ENCODE results near the gene SEC14L3.

SEC14L3 gene

GRCh38 chr22:30495041-30495784, 23.4 kb upstream of the SEC14L3 start:
- TF ChIP-seq SPI1 (IDR thresholded peaks at IDR 0.05; ENCODE audit: borderline replicate concordance, low read depth) (no peak), POLR2AphosphoS5 (IDR thresholded peaks at IDR 0.05; ENCODE audit: low read depth) (no peak)
- H3K27me3 ChIP-seq (ENCODE audit: insufficient read depth, poor library complexity, severe bottlenecking), result peaks cover 4% of the 10 kb centered on the region
- H3K4me3 ChIP-seq (replicated peaks; ENCODE audit: insufficient read depth, low read length), result no peak overlapping the region
- DNase-seq (ENCODE audit: low read depth in 1 of 2, low spot score in 1 of 2), result no peak
- no peak overlapping the region for H3K27ac ChIP-seq (replicated peaks)

DNA sequence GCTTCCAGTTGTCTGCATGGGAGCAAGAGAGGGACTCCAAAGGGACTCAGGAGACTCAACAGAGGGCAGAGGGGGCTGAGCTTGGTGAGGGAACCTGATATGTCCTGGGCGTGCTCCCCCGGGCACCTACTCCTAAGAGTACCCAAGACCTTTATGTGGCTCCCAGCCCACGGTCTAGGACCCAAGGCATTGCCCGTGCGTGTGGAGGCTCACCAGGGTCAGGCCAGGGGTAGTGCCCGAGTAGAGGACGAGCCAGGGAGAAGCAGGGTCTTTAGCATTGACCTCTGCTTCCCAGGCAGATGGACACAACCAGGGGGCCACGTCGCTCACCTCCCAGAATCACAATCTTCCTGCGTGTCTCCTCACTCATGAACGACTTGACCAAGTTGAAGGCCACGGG, 20.3 kb upstream of the SEC14L3 start:
- Histone ChIP-seq H3K27me3 (ENCODE audit: insufficient read depth, poor library complexity, severe bottlenecking) (peaks cover 4% of the 10 kb centered on the region), H3K27ac (replicated peaks) (no peak overlapping the region), H3K4me3 (replicated peaks; ENCODE audit: insufficient read depth, low read length) (no peak overlapping the region)
- TF ChIP-seq POLR2AphosphoS5 (IDR thresholded peaks at IDR 0.05; ENCODE audit: low read depth), result no peak
- TF ChIP-seq SPI1 (IDR thresholded peaks at IDR 0.05; ENCODE audit: borderline replicate concordance, low read depth), result no peak
- TF ChIP-seq, protein P1, sequence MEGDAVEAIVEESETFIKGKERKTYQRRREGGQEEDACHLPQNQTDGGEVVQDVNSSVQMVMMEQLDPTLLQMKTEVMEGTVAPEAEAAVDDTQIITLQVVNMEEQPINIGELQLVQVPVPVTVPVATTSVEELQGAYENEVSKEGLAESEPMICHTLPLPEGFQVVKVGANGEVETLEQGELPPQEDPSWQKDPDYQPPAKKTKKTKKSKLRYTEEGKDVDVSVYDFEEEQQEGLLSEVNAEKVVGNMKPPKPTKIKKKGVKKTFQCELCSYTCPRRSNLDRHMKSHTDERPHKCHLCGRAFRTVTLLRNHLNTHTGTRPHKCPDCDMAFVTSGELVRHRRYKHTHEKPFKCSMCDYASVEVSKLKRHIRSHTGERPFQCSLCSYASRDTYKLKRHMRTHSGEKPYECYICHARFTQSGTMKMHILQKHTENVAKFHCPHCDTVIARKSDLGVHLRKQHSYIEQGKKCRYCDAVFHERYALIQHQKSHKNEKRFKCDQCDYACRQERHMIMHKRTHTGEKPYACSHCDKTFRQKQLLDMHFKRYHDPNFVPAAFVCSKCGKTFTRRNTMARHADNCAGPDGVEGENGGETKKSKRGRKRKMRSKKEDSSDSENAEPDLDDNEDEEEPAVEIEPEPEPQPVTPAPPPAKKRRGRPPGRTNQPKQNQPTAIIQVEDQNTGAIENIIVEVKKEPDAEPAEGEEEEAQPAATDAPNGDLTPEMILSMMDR (IDR thresholded peaks at IDR 0.05; ENCODE audit: insufficient read depth, low read length), result no peak
- no peak for TF ChIP-seq GABPA (IDR thresholded peaks at IDR 0.05; ENCODE audit: low read depth)
- TF ChIP-seq REST (IDR thresholded peaks at IDR 0.05; ENCODE audit: insufficient replicate concordance, low read depth), result no peak
- no peak for DNase-seq (ENCODE audit: low read depth in 1 of 2, low spot score in 1 of 2)

DNA sequence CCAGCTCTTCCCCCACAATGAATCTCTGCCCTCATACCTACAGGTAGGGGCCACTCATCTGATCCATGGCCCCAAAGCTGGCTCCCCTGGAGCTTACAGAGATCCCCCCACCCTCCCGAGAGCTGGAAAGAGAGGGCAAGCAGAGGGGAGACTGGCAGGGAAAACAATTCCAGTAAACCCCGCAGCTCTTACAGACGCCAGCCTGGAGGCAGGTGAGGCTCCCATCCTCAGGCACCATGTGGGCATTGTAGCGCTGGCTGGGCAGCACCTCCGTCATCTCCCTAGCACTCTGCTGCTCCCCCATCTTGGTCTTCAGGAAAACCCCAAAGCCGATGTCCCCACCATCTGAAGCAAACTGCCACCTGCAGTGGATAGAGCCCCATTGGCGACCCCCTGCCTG, 19.6 kb upstream of the SEC14L3 start:
- peaks cover under 1% of the 10 kb centered on the region for H3K27me3 ChIP-seq (ENCODE audit: insufficient read depth, poor library complexity, severe bottlenecking)
- no peak overlapping the region for H3K27ac ChIP-seq (replicated peaks)
- H3K4me3 ChIP-seq (replicated peaks; ENCODE audit: insufficient read depth, low read length), result no peak overlapping the region
- TF ChIP-seq, protein P1 (IDR thresholded peaks at IDR 0.05; ENCODE audit: insufficient read depth, low read length), result no peak
- TF ChIP-seq REST (IDR thresholded peaks at IDR 0.05; ENCODE audit: insufficient replicate concordance, low read depth) (no peak), GABPA (IDR thresholded peaks at IDR 0.05; ENCODE audit: low read depth) (no peak)
- DNase-seq (ENCODE audit: low read depth in 1 of 2, low spot score in 1 of 2), result no peak

DNA sequence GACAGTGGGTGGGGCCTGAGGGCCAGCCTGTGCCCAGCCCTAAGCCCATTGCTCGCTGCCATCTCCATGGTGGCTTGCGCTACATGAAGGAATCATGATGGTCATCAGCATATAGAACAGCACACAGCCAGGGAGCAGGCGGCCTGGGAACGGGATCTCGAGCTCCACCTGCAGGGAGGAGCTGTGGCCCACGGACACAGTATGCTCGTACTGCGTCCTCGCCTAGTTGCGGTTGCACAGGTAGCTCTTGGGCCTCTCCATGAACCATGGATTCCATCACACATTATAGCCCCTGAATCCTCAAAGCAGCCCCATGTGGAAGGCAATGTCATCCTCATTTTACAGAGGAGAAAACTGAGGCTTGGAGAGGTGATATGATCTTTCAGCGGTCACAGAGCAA, 18.6 kb upstream of the SEC14L3 start:
- DNase-seq (ENCODE audit: low read depth in 1 of 2, low spot score in 1 of 2), result no peak
- no peak overlapping the region for H3K27ac ChIP-seq (replicated peaks)
- H3K4me3 ChIP-seq (replicated peaks; ENCODE audit: insufficient read depth, low read length), result no peak overlapping the region
- H3K27me3 ChIP-seq (ENCODE audit: insufficient read depth, poor library complexity, severe bottlenecking), result no peaks in the 10 kb centered on the region
- TF ChIP-seq REST (IDR thresholded peaks at IDR 0.05; ENCODE audit: insufficient replicate concordance, low read depth) (no peak), GABPA (IDR thresholded peaks at IDR 0.05; ENCODE audit: low read depth) (no peak)
- TF ChIP-seq, protein P1 (IDR thresholded peaks at IDR 0.05; ENCODE audit: insufficient read depth, low read length), result no peak

All from HL-60 (cell line).